HuH-7.5 (cell line): ENCODE measurements around the gene SKAP2.

ENCODE experiments used
- DNase-seq: peaks from one replicate; pipeline ENCODE4 v3.0.0; 2011; ENCODE audit warnings: low spot score

The SKAP2 gene

DNA sequence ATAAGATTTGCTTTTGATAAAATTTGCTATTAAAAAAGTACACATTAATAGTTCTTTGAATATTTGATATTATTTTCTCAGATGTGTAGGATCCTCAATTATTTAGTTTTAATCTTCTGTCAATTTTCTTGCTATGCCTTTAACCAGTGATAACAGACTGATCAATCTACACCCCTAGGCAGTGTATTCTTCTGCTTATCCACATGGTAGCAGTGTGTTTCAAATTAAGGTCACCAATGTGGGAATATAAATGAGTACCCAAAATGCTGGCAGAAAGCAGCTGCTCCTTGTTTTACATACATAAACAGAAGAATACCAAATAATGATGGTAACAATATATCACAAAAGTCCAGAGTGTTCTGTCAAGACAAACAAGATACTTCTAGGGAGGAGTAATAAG, 87.0 kb downstream of the SKAP2 start:
- no peak for DNase-seq

DNA sequence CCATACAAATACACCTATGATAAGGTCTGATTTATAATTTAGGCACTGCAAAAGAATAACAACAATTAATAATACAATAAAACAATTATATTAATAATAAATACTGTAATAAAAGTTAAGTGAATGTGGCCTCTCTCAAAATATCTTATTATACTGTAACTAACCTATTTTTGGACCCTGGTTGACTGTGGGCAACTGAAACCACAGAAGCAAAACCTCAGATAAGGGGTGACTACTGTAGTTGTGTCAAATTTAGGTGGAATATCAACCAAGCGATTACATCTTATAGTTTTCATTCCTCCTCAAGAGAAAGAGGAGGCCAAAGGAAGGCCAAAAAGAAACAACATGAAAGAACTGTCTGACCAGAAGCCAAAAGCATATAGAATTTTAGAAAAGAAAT, 103.9 kb downstream of the SKAP2 start:
- no peak for DNase-seq

DNA sequence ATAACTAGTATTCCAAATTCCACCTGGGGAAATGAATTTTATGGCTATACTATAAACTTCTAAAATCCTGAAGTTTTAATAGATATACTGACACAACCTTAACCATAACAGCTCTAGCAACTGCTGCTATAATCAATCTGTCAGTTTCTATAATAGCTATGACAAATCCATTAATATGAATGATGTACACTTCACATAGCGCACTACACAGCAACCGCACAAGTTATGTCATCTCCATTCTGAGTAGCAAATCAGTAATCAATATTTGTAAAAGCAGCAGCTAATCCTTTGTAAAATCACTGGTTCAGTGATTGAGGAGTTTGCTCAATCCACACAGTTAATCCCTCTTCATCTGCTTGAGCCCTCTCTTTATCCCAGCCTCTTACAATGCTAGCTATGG, 105.3 kb downstream of the SKAP2 start:
- no peak for DNase-seq

DNA sequence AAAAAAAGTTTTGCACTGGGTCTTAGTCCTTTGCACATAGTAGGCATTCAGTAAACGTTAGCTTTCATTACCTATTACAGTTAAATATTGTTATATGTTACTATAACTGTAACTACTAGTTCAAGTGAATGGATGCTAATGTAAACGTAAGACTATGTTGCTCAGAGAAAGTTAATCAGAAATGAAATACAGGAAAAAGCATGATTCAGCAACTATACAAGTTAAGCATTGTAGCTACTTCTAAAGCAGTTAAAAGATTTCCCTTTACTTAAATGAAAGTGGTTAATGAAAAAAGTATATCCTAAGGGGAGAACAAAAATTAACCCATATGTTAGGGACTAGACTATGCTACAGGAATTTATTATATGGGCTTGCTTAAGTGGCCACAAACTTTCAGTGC, 121.2 kb downstream of the SKAP2 start:
- no peak for DNase-seq

DNA sequence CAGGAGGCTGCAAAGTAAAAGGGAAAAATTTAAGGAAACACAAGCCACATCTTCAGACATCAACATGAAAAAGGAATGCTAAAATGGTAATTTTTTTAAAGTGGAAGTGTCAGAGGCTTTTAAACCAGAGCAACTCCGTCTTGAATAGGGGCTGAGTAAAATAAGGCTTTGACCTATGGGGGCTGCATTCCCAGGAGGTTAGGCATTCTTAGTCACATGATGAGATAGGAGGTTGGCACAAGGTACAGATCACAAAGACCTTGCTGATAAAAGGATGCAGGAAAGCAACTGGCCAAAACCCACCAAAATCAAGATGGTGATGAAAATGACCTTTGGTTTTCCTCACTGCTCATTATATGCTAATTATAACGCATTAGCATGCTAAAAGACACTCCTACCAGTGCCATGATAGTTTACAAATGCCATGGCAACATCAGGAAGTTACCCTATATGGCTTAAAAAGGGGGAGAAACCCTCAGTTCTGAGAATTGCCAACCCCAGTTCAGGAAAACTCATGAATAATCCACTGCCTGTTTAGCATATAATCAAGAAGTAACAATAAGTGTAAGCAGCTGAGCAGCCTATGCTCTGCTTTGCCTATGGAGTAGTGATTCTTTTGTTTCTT, 128.3 kb downstream of the SKAP2 start:
- DNase-seq = no peak

DNA sequence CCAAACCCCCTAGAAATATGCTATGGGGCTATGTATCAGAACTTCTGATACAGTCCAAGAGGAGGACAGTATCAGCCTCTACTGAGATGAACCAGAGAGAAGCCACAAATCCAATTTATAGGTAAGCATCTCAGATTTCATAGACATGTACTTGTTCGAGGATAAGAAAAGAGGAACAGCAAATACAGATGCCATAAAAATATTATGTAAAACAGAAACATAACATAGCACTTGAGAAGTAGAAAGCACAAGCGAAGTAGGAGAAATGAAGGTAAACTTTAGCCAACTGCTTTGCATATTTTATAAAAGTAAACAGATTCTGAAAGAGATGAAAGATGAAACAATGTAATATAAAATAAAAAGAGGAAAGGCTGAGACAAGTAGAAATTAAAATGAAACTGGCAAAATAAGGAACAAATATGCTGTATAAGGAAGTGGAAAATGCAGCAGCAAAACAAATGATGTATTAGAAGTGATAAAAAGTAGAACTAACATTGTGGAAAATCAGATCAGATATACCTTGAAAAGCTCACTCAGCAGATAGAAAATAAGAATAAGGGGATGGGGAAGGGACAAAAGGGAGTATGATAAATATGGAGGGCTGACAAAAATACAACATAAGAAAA, 135.1 kb downstream of the SKAP2 start:
- no peak for DNase-seq

DNA sequence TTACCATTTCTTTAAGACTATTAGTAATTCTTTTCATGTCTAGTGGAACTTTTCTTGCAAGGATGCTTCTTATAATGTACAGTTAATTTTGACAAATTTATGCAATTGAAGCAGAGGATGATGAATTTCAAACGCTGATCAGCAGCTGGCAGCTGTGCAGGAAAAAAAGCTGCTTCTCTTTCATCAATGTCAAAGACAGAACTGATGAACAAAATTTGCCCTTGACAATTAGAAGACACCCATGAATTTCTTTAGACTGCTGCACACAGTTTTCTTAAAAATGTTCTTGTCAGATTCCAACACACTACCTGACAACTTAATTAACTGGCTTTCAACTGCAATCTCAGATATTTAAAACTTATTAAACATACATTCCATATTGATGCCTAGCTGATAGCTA, 138.3 kb downstream of the SKAP2 start:
- DNase-seq = no peak

DNA sequence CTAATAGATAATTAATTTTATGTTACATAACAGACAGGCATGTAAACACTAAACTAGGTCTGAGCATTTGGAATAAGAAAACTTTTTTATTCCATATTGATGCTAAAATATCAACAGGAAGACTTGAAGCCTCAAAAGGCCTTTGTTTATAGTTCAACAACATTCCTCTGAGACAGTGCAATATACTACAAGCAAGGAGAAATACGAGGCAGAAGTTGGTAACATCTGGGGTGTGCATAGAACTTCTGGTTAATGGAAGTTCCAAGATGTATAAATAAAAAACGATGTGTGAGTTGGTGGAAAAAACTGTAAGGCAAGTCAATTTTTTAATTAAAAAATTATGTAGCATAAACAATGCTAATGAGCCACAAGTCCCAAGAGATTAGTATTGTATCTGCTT, 139.6 kb downstream of the SKAP2 start:
- no peak for DNase-seq

DNA sequence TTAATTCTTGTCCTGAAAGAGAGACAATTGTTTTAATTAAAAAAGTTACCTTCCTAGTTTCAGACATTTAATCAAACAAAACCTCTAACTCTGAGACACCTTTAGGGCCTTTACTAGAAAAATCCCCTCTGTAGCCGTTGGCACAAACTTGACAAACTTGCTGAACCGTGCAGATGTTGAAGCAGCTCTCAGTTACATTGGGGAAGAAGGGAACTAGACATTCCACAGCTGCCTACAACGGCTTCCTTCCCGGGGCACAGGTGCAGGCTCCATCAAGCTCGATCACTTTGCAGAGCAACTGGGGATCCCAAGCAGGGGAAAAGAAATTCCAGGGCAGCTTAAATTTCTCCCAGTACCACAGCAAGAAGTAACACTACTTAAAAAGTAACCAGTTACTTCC, 141.3 kb downstream of the SKAP2 start:
- DNase-seq = no peak

DNA sequence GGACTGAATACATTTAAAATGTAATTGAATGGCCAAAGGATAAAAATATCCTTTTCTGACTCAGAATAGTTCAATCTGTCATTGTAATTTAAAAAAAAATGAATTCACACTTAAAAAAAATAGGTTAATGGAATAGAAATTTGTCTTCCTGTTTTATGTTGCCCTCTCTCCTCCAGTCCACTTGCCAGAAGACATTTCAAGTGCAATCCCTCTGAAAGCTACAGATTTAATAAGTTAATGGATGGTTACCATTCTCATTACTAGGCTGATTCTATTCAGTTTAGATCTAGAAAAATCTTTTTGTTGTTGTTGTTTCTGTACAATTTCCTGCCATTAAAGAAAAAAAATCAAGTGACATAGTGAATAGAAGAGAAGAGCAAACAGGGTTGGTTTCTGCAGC, 142.9 kb downstream of the SKAP2 start:
- no peak for DNase-seq

DNA sequence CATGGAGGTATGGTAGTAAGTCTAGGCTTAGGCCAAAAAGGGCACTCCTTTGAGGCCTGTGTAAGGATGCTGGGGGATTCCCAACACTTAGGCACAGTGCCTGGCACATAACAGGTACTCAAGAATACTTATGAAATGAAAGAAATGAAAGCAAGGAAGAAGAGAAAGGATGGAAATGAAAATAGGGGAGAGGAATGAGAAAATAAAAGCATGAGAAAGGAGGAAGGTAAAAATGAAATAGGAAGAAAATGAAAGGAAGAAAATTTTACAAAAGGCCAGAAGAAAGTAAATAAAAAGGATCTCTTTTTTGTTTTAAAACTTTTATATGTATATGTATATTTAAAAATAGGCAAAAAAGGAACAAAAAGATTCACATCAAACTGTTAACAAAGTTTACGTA, 146.3 kb downstream of the SKAP2 start:
- DNase-seq = no peak

DNA sequence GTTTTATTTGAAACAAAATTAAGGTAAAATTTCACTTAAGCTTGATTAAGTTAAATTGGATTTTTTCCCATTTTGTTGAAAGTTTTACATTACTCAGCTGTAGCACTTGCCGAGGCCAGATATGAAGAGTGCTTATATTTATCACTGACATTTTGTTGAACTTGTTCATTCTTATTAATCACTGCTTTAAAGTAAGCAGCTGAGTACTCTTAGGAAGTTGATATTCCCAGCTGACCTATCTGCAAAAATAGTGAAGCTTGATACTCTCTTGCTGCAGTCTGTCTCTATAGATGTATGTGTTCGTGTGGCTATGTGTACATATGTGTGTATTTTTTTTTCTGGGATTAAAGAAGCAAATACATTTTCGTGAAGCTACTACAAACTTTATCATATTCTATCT, 150.0 kb downstream of the SKAP2 start:
- DNase-seq = no peak

DNA sequence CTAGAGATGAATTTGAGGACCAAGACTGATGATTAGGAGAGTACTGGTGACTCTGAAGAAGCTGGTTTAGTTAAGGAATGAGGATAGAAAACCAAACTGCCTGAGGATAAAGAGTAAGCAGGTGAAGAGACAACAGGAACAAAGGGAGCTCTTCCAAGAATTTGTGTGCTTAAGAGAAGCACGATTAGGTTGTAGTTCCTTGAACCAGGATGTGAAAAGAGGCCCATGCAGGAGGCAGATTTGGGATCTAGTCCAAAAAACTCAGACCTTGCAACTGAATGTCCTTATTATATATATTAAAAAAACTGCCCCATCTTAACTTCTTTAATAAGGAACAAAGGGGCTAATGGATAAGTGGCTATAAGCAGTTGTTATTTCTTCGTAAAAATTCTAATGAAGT, 150.4 kb downstream of the SKAP2 start:
- no peak for DNase-seq

DNA sequence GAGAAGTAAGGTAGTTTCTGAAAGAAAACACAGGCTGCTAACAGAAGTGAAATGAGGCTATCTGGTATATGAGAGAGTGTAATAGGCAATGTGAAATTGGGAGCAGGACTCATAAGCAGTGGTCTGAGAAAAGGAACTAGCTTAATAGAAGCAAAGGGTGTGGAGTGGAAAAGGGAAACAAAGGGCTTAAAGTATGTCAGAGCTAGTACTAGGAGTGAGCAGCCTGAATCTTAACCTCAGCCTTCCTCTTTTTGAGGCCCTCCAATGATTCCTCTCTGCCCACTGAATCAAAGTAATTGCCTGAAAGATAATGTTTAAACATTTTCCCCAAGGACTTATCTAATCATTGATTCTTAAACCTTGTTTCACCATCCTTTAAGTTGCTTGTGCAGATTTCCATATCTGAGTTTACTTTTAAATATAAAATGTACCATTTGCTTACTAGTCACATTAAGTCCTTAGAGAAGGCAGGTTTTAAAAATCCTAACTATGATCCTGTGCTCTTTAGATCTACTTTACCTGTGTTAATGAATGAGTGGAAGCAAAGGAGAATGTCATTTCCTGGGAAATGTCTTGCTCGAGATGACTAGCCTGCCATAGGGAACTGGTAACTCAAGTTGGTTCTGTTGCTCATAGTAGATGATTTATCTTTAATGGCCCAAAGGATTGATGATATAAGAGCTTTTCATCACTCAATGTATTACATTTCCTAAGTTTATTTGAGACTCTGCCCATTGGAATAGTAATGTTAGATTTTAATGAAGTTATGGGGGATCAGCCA, 155.0 kb downstream of the SKAP2 start:
- DNase-seq = no peak

DNA sequence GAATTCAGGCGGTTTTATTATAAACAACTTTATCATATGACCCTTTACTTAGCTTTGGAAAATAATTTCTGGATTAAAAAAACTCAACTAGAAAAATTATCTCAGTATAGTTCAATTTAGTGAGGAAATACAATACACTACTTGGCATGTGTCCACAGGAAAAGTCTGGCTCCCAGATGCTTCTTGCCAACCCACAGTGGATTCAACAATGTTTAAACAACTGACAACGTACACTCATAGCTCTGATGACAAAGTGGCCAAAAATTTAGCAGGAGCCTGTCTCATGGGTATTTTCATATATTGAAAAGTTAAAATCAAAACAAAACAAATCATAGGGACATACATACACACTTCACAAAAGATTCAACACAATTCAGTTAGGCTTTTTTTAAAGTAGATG, 158.8 kb downstream of the SKAP2 start:
- DNase-seq = no peak

DNA sequence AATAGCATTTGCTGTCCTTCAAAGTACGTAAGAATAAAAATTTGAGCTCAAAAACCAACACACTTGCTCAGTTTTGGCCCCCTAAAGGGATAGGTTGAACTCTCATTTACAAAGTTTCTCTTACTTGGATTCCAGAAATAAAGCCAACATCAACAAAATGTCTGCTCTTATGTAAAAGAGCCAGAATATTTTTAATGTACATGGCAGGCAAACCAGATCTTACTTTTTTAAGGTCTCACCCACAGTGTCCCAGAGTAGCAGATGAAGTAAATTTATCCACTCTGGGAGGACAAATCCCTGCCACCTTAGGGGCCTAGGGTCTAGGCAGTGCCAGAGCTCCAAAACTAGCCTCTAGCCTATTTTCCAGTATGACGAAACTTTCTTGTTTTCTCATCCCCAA, 159.6 kb downstream of the SKAP2 start:
- DNase-seq = no peak

DNA sequence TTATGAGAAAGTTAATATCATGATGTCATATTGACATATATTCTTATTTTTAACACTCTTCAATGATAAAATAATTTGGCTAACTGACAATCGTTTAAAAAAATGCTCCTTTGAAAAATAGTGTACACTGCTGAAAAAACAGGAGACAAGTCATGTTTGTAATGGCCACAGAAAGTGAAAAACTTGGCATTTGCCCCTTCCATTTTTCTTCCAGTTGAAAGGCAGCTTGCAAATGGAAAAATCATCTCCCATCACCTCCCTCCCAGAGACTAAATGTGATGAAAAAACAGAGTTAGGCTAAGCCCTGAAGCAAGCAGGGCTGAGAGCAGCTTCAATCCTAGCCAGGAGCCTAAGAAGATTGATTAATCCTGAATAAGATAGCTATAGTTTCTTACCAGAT, 160.4 kb downstream of the SKAP2 start:
- no peak for DNase-seq

DNA sequence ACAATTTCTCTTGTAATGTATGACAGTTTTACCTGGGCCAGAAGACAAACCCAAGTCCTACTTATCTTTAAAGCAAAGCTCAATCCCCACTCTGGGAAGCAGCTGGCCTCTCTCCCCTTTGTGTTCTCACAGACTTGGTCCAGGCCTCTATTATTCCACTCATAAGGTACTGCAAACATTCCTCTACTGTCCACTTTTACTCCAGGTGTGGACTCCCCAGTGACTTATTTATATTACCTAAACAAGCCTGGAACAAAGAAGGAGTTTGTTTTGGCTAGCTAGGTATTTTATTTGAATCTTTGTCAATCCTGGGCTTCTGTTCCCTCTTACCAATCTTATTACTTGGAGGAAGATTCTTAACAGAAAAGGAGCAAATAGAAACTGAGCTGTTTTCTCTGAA, 163.5 kb downstream of the SKAP2 start:
- DNase-seq = no peak

DNA sequence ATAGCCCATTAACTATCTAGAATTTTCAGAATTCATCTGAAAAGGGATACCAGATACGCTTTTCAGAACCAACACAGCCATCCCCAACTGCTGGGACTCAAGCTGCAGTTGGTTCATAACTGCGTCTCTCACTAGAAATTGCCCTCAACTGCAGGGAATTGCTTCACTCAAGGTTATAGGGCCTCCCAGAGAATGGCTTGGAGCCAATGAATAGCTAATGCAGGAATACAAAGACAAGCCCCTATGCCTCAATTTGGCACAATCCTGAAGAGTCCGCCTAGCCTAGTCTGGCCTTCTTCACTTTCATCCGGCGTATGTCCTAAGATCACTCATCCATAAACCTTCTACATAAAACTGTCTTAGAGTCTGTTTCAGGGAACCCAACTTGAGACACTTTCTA, 164.0 kb downstream of the SKAP2 start:
- DNase-seq = no peak

DNA sequence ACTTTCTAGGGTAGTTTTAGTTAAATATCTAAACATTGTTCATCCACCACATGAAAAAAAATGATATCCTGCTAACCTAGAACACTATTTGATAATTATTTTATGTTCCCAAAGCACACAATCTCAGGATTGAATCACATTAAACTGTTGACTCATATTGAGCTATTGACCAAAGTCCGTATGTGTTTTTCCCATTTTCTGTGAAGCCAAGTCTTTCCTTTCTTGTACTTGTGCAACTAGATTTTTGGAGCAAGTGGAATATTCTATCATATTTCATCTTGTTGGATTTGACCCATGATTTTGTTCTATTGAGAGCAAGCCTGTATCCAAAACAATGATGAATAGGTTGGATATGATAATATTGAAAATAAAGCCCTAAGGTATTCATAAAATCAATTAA, 164.6 kb downstream of the SKAP2 start:
- no peak for DNase-seq

DNA sequence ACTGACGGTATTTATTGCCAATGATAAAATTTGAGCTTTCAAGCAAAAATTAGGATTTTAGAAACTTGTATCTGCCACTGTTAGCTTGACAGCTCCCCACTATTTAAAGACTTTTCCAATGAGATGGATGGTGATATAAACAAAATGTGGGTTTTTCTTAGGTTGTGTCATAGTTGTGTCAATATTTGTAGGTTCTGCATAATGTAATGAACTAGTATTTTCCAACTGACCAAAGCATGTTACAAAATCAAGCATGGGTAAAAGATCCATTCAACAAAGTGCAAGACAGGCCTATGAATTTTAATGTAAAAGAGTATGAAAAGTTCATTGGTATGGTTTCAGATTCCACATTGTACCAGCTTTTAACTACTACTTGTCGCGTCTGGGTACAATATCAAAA, 165.6 kb downstream of the SKAP2 start:
- DNase-seq = no peak

DNA sequence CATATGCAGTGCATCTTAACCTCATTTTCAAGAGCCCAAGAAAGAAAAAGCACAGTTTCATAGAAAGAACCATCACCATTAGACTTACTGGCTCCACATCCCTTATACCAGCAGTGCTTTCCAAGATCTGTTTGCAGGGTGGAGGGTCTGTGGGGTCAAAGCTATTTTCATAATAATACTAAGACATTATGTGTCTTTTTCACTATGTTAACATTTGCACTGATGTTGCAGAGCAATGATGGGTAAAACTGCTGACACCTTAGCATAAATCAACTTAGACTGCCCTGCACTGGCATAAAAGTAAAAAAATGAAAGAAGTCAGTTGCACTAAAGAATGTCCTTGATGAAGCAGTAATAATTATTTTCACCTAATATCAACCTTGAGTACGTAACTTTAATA, 166.2 kb downstream of the SKAP2 start:
- DNase-seq = no peak

DNA sequence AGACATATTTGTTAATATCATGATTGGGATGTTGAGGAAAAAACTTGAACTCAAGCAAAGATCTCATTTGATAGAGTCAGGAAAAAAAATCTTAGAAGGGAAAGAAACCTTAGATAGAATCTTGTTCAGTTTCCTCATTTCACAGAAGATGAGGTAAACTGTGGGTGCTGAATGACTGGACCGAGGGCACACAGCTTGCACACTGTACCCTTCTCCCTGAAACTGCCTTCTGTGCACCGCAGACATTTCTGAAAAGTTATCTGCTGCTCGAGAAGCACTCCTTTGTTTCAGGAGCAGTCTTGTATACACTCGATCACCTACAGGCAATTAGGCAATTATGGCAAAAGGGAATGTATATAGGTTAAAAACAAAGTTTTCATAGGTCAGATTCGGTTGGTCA, 167.4 kb downstream of the SKAP2 start:
- no peak for DNase-seq

DNA sequence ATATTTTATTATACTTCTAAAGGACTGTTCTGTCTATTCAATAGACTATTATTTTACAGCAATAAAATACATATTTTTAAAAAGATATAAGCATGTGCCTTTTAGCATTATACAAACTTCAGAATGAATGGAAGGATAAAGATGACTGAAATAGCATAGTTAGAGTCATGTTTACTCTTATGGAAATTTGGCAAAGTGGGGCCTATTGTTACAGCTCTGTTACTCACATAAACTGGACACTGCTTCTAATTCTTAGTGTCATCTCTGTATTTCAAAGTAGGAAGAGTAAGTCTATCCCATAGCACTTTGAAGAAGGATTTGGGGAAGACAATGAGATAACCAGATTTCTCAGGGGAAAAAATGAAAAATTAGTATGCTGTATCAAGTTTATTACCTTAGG, 168.2 kb downstream of the SKAP2 start:
- no peak for DNase-seq
